Activated naive CD4-positive, alpha-beta T cell treated with anti-CD3 and anti-CD28 coated beads for 36 hours (primary cell): ENCODE data around the gene FGFR3. TPM values are rescaled to one million over a fixed set of nuclear protein-coding genes. Genes with fewer than 3 reads are reported as not detected.
"Not testable (repeated sequence)": the region's sequence is repeated elsewhere in the genome, so short reads cannot be mapped to it uniquely, and the experiment has no call there.

Experiments used
- CTCF ChIA-PET: fragments of 350-600 bp; sonication (Branson Sonifier 250); formaldehyde crosslinking; loops from one replicate; lab custom pipeline; 2021; ENCODE audit warnings: antibody characterized with exemption; lab: Charles Lee
- DNase-seq: peaks from one replicate; pipeline ENCODE4 v3.0.0-alpha.2; 2020
- H3K27ac Mint-ChIP-seq: one replicate; pipeline ENCODE4 v1.8.0; 2021; ENCODE audit warnings: mild to moderate bottlenecking, mixed read lengths
- H3K27me3 Mint-ChIP-seq: one replicate; pipeline ENCODE4 v1.8.0; 2021; ENCODE audit warnings: low read depth, mixed read lengths
- H3K36me3 Mint-ChIP-seq: one replicate; pipeline ENCODE4 v1.8.0; 2021; ENCODE audit warnings: low read depth, mixed read lengths
- H3K4me1 Mint-ChIP-seq: one replicate; pipeline ENCODE4 v1.8.0; 2021; ENCODE audit warnings: low read depth, mixed read lengths
- H3K4me3 Mint-ChIP-seq: one replicate; pipeline ENCODE4 v1.8.0; 2021; ENCODE audit warnings: mild to moderate bottlenecking, moderate library complexity, mixed read lengths
- H3K9me3 Mint-ChIP-seq: one replicate; pipeline ENCODE4 v1.8.0; 2021; ENCODE audit warnings: mixed read lengths
- intact Hi-C: fragments of 100-400 bp; cut with micrococcal nuclease; formaldehyde crosslinking; loops from one replicate; pipeline ENCODE4 v1.15.1; 2023
- total RNA-seq, 2 experiments: library from RNA; stranded (reverse); gene quantifications; one replicate each; pipeline ENCODE4 v1.2.3, GENCODE V29; 2021

Gene FGFR3
- total RNA-seq, 2 experiments from 2014 or later: 0.27 to 0.52 TPM

- Mint-ChIP-seq H3K27ac (no peak overlapping the region), H3K4me3 (no peak overlapping the region), H3K27me3 (no peaks in the 10 kb centered on the region), H3K4me1 (peaks cover 6% of the 10 kb centered on the region), H3K36me3 (peaks cover 29% of the 10 kb centered on the region), H3K9me3 (no peaks in the 10 kb centered on the region)
- no peak for DNase-seq
- CTCF ChIA-PET: no interaction called here
- intact Hi-C loops: no loop called here
Observed at GRCh38 chr4:1836650-1837049, 43.6 kb downstream of the FGFR3 start.

- H3K27me3 Mint-ChIP-seq: no peaks in the 10 kb centered on the region
- no peak overlapping the region for H3K27ac Mint-ChIP-seq
- no peak overlapping the region for H3K4me3 Mint-ChIP-seq
- intact Hi-C loops: no loop called here
- CTCF ChIA-PET: no interaction called here
- no peak for DNase-seq
- H3K9me3 Mint-ChIP-seq: no peaks in the 10 kb centered on the region
- peaks cover 6% of the 10 kb centered on the region for H3K4me1 Mint-ChIP-seq
- peaks cover 28% of the 10 kb centered on the region for H3K36me3 Mint-ChIP-seq
Observed at GRCh38 chr4:1837069-1837468, 44.0 kb downstream of the FGFR3 start.

- no peak for DNase-seq
- no peak overlapping the region for H3K4me3 Mint-ChIP-seq
- CTCF ChIA-PET: interaction anchor here (0.8 kb wide), 1 partner anchor 60 kb away, joined by 4 read pairs; no protein-coding TSS in a partner anchor
- H3K27me3 Mint-ChIP-seq: no peaks in the 10 kb centered on the region
- no peaks in the 10 kb centered on the region for H3K9me3 Mint-ChIP-seq
- intact Hi-C loops: no loop called here
- H3K4me1 Mint-ChIP-seq: peaks cover 1% of the 10 kb centered on the region
- H3K27ac Mint-ChIP-seq: no peak overlapping the region
- peaks cover 32% of the 10 kb centered on the region for H3K36me3 Mint-ChIP-seq
Observed at GRCh38 chr4:1839282-1839681, 46.2 kb downstream of the FGFR3 start.

GRCh38 chr4:1841201-1841886, 48.3 kb downstream of the FGFR3 start:
- no peaks in the 10 kb centered on the region for H3K27me3 Mint-ChIP-seq
- no peak overlapping the region for H3K27ac Mint-ChIP-seq
- H3K9me3 Mint-ChIP-seq: no peaks in the 10 kb centered on the region
- H3K4me1 Mint-ChIP-seq: no peaks in the 10 kb centered on the region
- intact Hi-C loops: no loop called here
- H3K36me3 Mint-ChIP-seq: peaks cover 31% of the 10 kb centered on the region
- CTCF ChIA-PET: interaction anchor here (0.6 kb wide), 1 partner anchor 29 kb away, joined by 4 read pairs; no protein-coding TSS in a partner anchor
- no peak for DNase-seq
- H3K4me3 Mint-ChIP-seq: no peak overlapping the region

- H3K36me3 Mint-ChIP-seq: peaks cover 31% of the 10 kb centered on the region
- intact Hi-C loops: no loop called here
- H3K4me1 Mint-ChIP-seq: no peaks in the 10 kb centered on the region
- no peaks in the 10 kb centered on the region for H3K27me3 Mint-ChIP-seq
- H3K27ac Mint-ChIP-seq: no peak overlapping the region
- H3K4me3 Mint-ChIP-seq: no peak overlapping the region
- H3K9me3 Mint-ChIP-seq: no peaks in the 10 kb centered on the region
- no peak for DNase-seq
- CTCF ChIA-PET: interaction anchor here (0.6 kb wide), 1 partner anchor 29 kb away, joined by 4 read pairs; no protein-coding TSS in a partner anchor
Observed at GRCh38 chr4:1841887-1842210, 48.8 kb downstream of the FGFR3 start.

GRCh38 chr4:1842339-1842895, 49.3 kb downstream of the FGFR3 start:
- CTCF ChIA-PET: interaction anchor here (0.6 to 1.4 kb wide), 2 partner anchors 30 to 57 kb away, joined by 4 read pairs; no protein-coding TSS in a partner anchor
- intact Hi-C loops: no loop called here
- H3K36me3 Mint-ChIP-seq: peaks cover 37% of the 10 kb centered on the region
- no peaks in the 10 kb centered on the region for H3K4me1 Mint-ChIP-seq
- DNase-seq: no peak
- H3K27ac Mint-ChIP-seq: no peak overlapping the region
- H3K4me3 Mint-ChIP-seq: no peak overlapping the region
- no peaks in the 10 kb centered on the region for H3K27me3 Mint-ChIP-seq
- no peaks in the 10 kb centered on the region for H3K9me3 Mint-ChIP-seq

- CTCF ChIA-PET: interaction anchor here (1.4 kb wide), 1 partner anchor 57 kb away, joined by 4 read pairs; no protein-coding TSS in a partner anchor
- Mint-ChIP-seq H3K36me3 (peaks cover 37% of the 10 kb centered on the region), H3K4me1 (no peaks in the 10 kb centered on the region), H3K9me3 (no peaks in the 10 kb centered on the region), H3K27me3 (no peaks in the 10 kb centered on the region), H3K27ac (no peak overlapping the region), H3K4me3 (no peak overlapping the region)
- DNase-seq: no peak
- intact Hi-C loops: no loop called here
Observed at GRCh38 chr4:1842993-1843448, 49.9 kb downstream of the FGFR3 start.

GRCh38 chr4:1843852-1844251, 50.8 kb downstream of the FGFR3 start:
- intact Hi-C loops: no loop called here
- H3K4me1 Mint-ChIP-seq: no peaks in the 10 kb centered on the region
- H3K4me3 Mint-ChIP-seq: no peak overlapping the region
- H3K27me3 Mint-ChIP-seq: no peaks in the 10 kb centered on the region
- no peak for DNase-seq
- CTCF ChIA-PET: interaction anchor here (0.6 to 1.4 kb wide), 2 partner anchors 56 to 165 kb away, joined by 3 to 4 read pairs; no protein-coding TSS in a partner anchor
- H3K36me3 Mint-ChIP-seq: peaks cover 39% of the 10 kb centered on the region
- H3K9me3 Mint-ChIP-seq: no peaks in the 10 kb centered on the region
- H3K27ac Mint-ChIP-seq: no peak overlapping the region

GRCh38 chr4:1844618-1845017, 51.5 kb downstream of the FGFR3 start:
- intact Hi-C loops, H3K4me3 Mint-ChIP-seq, H3K4me1 Mint-ChIP-seq, H3K27ac Mint-ChIP-seq, CTCF ChIA-PET, H3K9me3 Mint-ChIP-seq, DNase-seq, H3K27me3 Mint-ChIP-seq: not testable (repeated sequence)
- H3K36me3 Mint-ChIP-seq: peaks cover 35% of the 10 kb centered on the region

- no peak for DNase-seq
- Mint-ChIP-seq H3K27me3 (no peaks in the 10 kb centered on the region), H3K4me3 (no peak overlapping the region), H3K36me3 (peaks cover 33% of the 10 kb centered on the region), H3K27ac (no peak overlapping the region), H3K4me1 (peaks cover 12% of the 10 kb centered on the region), H3K9me3 (no peaks in the 10 kb centered on the region)
- intact Hi-C loops: no loop called here
- CTCF ChIA-PET: interaction anchor here (0.9 to 2.4 kb wide), 2 partner anchors 53 to 64 kb away, joined by 3 to 15 read pairs; no protein-coding TSS in a partner anchor
Observed at GRCh38 chr4:1846580-1846979, 53.5 kb downstream of the FGFR3 start.

- Mint-ChIP-seq H3K4me3 (no peak overlapping the region), H3K4me1 (peaks cover 37% of the 10 kb centered on the region), H3K36me3 (peaks cover 25% of the 10 kb centered on the region), H3K9me3 (no peaks in the 10 kb centered on the region), H3K27me3 (no peaks in the 10 kb centered on the region), H3K27ac (no peak overlapping the region)
- CTCF ChIA-PET: interaction anchor here (0.6 to 3.2 kb wide), 2 partner anchors 49 to 290 kb away, joined by 3 to 11 read pairs; no protein-coding TSS in a partner anchor
- no peak for DNase-seq
- intact Hi-C loops: no loop called here
Observed at GRCh38 chr4:1850276-1850675, 57.2 kb downstream of the FGFR3 start.

GRCh38 chr4:1851160-1851559, 58.1 kb downstream of the FGFR3 start:
- intact Hi-C loops: no loop called here
- Mint-ChIP-seq H3K27ac (no peak overlapping the region), H3K4me1 (peaks cover 37% of the 10 kb centered on the region), H3K27me3 (no peaks in the 10 kb centered on the region), H3K4me3 (no peak overlapping the region), H3K9me3 (no peaks in the 10 kb centered on the region), H3K36me3 (peaks cover 23% of the 10 kb centered on the region)
- CTCF ChIA-PET: interaction anchor here (3.2 kb wide), 1 partner anchor 48 kb away, joined by 11 read pairs; no protein-coding TSS in a partner anchor
- no peak for DNase-seq
